Activated CD8-positive, alpha-beta memory T cell treated with anti-CD3 and anti-CD28 coated beads, Interleukin-2, amount 50 U/mL, for 1 hour (primary cell): ENCODE results near the gene CCDC85B.
A peak's percentile ranks its signal among the peaks of the same experiment; 100 is the strongest.

Source experiments
- DNase-seq: peaks from one replicate; pipeline ENCODE4 v3.0.0-alpha.2; 2020; ENCODE audit errors: extremely low read depth

The CCDC85B gene

GRCh38 chr11:65907878-65908277 is 17.4 kb downstream of the CCDC85B start:
- no peak for DNase-seq

- no peak for DNase-seq
These were observed 21.5 kb downstream of the CCDC85B start for GRCh38 chr11:65911682-65912568.

- no peak for DNase-seq
These were observed 22.4 kb downstream of the CCDC85B start for GRCh38 chr11:65912845-65913244.

- DNase-seq, result no peak
These were observed 24.8 kb downstream of the CCDC85B start for GRCh38 chr11:65915101-65915820.

GRCh38 chr11:65915821-65916251 is 25.4 kb downstream of the CCDC85B start:
- no peak for DNase-seq

- no peak for DNase-seq
These were observed 25.9 kb downstream of the CCDC85B start for GRCh38 chr11:65916391-65916790.

- no peak for DNase-seq
These were observed 26.6 kb downstream of the CCDC85B start for GRCh38 chr11:65917077-65917433.

GRCh38 chr11:65917434-65918210 is 27.1 kb downstream of the CCDC85B start:
- DNase-seq, result no peak

GRCh38 chr11:65918211-65919140 is 28.0 kb downstream of the CCDC85B start, which contains the start of gene C11orf68:
TSS of gene C11orf68 (minus strand) at chr11:65919062. CDS start at chr11:65919031, 31 bp downstream.
- DNase-seq, result no peak

- DNase-seq, result peak; percentile 96
These were observed 28.7 kb downstream of the CCDC85B start, which contains the start of gene DRAP1 for GRCh38 chr11:65919141-65919572. TSS of gene DRAP1 (plus strand) at chr11:65919426. CDS start at chr11:65919502, 76 bp downstream.

GRCh38 chr11:65919573-65920371 is 29.3 kb downstream of the CCDC85B start:
- no peak for DNase-seq

GRCh38 chr11:65920372-65920802 is 29.9 kb downstream of the CCDC85B start:
- no peak for DNase-seq

GRCh38 chr11:65921033-65921555 is 30.6 kb downstream of the CCDC85B start:
- no peak for DNase-seq

GRCh38 chr11:65921876-65922275 is 31.4 kb downstream of the CCDC85B start:
- no peak for DNase-seq

GRCh38 chr11:65922565-65922964 is 32.1 kb downstream of the CCDC85B start:
- no peak for DNase-seq

GRCh38 chr11:65925397-65925796 is 34.9 kb downstream of the CCDC85B start:
- no peak for DNase-seq

GRCh38 chr11:65927904-65928397 is 37.5 kb downstream of the CCDC85B start:
- DNase-seq, result peak; percentile 47

GRCh38 chr11:65928667-65929066 is 38.2 kb downstream of the CCDC85B start:
- no peak for DNase-seq

- DNase-seq, result no peak
These were observed 41.5 kb downstream of the CCDC85B start for GRCh38 chr11:65931773-65932557.
